ENCODE data around the gene PSTPIP1. TPM values are rescaled to one million over a fixed set of nuclear protein-coding genes. Genes with fewer than 3 reads are reported as not detected.

The PSTPIP1 gene
- total RNA-seq, 2 experiments from 2014 or later: 113 to 121 TPM

DNA sequence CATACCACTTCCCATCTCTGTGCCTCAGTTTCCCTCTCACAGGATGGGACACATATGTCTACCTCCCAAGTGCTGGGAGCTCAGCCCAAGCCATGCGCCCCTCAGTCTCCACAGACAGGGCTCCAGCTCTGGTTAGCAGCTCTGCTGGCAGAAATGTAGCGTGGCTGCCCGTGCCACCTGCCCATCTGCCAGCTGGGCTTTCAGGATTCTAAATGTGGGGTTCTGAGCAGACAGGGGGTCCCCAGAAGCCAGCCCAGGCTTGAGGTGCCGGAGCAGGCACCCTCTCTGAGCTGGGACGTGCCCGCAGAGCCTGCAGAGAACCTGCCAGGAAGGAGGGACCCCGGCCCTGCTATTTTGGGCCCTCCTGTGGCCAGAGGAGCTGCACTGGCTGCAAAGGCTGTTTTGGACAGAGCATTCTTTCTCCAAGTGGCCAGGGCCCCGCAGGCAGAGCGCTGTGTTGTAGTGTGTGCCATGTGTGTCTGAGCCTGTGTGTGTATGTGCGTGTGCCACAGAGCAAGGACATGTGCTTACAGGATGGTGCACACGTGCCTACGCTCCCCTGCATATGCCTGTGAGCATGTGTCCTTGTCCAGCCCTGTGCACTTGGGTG lies 31.7 kb downstream of the PSTPIP1 start:
- intact Hi-C loops (cut with micrococcal nuclease): no loop called here
- H3K36me3 Mint-ChIP-seq (ENCODE audit: low read depth): peaks cover 57% of the 10 kb centered on the region
- H3K4me1 Mint-ChIP-seq (ENCODE audit: low read depth): peaks cover 48% of the 10 kb centered on the region
- DNase-seq (peak; percentile 0), ATAC-seq (no peak)
- CTCF ChIA-PET: interaction anchor here (5.0 to 7.2 kb wide), 3 partner anchors 8 to 53 kb away, joined by 21 to 105 read pairs (median 51); no protein-coding TSS in a partner anchor
- H3K27ac Mint-ChIP-seq: peak overlapping the region; percentile 64
- no peaks in the 10 kb centered on the region for H3K9me3 Mint-ChIP-seq
- H3K4me3 Mint-ChIP-seq: no peak overlapping the region
- POLR2A ChIA-PET: interaction anchor here (1.5 to 1.8 kb wide), 2 partner anchors 13 to 34 kb away, joined by 4 to 6 read pairs; no protein-coding TSS in a partner anchor
- TF ChIP-seq, protein P1, sequence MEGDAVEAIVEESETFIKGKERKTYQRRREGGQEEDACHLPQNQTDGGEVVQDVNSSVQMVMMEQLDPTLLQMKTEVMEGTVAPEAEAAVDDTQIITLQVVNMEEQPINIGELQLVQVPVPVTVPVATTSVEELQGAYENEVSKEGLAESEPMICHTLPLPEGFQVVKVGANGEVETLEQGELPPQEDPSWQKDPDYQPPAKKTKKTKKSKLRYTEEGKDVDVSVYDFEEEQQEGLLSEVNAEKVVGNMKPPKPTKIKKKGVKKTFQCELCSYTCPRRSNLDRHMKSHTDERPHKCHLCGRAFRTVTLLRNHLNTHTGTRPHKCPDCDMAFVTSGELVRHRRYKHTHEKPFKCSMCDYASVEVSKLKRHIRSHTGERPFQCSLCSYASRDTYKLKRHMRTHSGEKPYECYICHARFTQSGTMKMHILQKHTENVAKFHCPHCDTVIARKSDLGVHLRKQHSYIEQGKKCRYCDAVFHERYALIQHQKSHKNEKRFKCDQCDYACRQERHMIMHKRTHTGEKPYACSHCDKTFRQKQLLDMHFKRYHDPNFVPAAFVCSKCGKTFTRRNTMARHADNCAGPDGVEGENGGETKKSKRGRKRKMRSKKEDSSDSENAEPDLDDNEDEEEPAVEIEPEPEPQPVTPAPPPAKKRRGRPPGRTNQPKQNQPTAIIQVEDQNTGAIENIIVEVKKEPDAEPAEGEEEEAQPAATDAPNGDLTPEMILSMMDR (IDR thresholded peaks at IDR 0.05): no peak
- H3K27me3 Mint-ChIP-seq: no peaks in the 10 kb centered on the region

DNA sequence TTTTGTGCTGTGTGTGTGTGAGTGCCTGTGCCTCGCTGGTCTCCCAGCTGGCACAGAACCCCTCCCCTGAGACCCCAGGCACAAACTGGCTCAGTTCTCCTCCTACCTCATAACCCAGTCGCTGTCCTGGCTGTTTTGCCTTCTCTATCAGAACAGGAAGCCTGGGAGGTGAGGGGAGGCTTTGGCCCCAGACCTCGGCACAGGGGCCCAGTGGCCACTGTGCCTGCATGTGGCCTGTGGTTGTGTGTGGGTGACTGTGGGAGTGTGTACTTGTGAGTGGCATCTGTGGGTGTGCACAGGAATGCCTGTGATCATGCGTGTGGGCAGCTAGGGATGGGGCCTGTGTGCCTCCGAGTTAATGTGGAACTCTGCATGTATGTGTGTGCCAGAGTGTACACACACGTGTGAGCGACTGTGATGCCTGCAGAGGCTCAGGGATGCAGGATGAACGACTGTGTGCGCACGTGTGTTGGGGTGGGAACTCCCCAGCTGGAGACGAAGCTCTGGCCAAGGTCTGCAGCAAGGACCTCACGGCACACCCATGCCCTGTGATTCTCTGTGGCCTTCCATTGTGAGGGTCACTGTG lies 32.3 kb downstream of the PSTPIP1 start:
- Mint-ChIP-seq H3K27ac (peak overlapping the region; percentile 64), H3K9me3 (no peaks in the 10 kb centered on the region), H3K36me3 (ENCODE audit: low read depth) (peaks cover 51% of the 10 kb centered on the region), H3K27me3 (no peaks in the 10 kb centered on the region), H3K4me3 (no peak overlapping the region), H3K4me1 (ENCODE audit: low read depth) (peaks cover 42% of the 10 kb centered on the region)
- peak; percentile 0 for DNase-seq
- CTCF ChIA-PET: interaction anchor here (6.2 to 7.2 kb wide), 2 partner anchors 8 to 54 kb away, joined by 51 to 105 read pairs; no protein-coding TSS in a partner anchor
- intact Hi-C loops (cut with micrococcal nuclease): no loop called here
- TF ChIP-seq, protein P1 (IDR thresholded peaks at IDR 0.05): no peak
- no peak for ATAC-seq
- POLR2A ChIA-PET: interaction anchor here (1.5 to 1.8 kb wide), 2 partner anchors 14 to 33 kb away, joined by 4 to 6 read pairs; no protein-coding TSS in a partner anchor

DNA sequence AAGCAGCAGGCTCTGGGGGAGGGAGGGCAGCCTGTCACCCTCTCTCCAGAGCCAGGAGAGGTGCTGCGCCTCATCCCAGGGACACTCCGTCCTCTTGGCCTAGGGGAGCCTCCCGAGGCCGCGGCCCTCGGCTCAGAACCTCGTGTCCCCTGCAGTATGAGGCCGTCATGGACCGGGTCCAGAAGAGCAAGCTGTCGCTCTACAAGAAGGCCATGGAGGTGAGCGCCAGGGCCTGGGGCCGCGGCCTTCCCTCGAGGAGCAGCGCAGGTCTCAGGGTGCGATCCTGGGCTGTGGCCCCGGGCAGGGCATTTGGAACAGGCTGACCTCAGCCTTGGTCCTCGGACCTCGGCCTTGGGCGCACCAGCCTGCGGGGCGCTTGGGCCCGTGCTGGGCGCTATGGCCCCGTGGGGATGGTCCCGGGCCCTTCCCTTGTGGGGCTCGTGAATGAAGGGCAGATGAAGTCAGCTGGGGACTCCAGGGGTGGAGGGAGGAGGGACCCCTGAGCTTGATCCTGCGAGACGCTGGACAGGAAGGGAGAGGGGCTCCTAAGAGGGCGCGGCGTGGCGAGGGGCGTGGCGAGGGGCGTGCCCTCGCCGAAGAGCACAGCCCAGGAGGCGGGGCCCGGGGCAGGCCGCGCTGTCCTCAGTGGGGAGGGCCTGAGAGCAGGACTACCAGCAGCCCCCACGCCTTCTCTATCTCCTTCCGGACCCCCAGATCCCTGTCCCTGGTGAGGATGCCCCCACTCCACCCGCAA lies 32.9 kb downstream of the PSTPIP1 start:
- peaks cover 35% of the 10 kb centered on the region for H3K4me1 Mint-ChIP-seq (ENCODE audit: low read depth)
- CTCF ChIA-PET: interaction anchor here (7.2 kb wide), 1 partner anchor 55 kb away, joined by 105 read pairs; no protein-coding TSS in a partner anchor
- DNase-seq: peak; percentile 1
- H3K27me3 Mint-ChIP-seq: no peaks in the 10 kb centered on the region
- POLR2A ChIA-PET: interaction anchor here (1.8 kb wide), 1 partner anchor 15 kb away, joined by 6 read pairs; no protein-coding TSS in a partner anchor
- no peak overlapping the region for H3K4me3 Mint-ChIP-seq
- no peaks in the 10 kb centered on the region for H3K9me3 Mint-ChIP-seq
- TF ChIP-seq, protein P1 (IDR thresholded peaks at IDR 0.05): no peak
- H3K27ac Mint-ChIP-seq: no peak overlapping the region
- no peak for ATAC-seq
- intact Hi-C loops (cut with micrococcal nuclease): no loop called here
- H3K36me3 Mint-ChIP-seq (ENCODE audit: low read depth): peaks cover 44% of the 10 kb centered on the region

DNA sequence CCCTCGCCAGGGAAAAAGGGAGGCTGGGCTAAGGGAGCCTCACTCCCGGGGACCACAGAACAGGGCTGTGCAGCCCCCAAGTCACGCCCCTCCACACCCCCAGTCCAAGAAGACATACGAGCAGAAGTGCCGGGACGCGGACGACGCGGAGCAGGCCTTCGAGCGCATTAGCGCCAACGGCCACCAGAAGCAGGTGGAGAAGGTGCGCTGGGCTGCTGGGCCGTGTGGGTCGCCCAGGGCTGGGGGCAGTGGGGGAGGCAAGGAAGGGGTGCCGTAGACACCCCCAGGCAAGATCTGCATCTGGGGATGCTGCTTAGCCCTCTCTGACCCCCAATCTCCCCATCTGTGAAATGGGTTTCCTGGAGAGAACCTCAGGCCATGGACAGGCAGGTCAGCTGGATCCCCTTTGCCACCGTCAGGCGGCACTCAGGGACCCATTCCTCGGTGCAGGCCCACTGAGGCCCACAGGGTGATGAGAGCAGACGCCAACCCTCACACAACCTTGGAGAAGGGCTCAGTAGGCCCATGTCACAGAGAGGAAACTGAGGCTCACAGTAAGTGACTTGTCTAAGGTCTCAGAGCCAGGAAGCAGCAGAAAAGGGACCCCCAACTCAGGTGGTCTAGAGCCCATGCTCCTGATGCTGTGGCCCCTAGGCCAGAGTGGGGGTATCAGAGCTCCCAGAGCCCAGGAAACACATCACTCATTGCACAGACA lies 33.7 kb downstream of the PSTPIP1 start:
- Mint-ChIP-seq H3K4me3 (no peak overlapping the region), H3K4me1 (ENCODE audit: low read depth) (peaks cover 28% of the 10 kb centered on the region), H3K36me3 (ENCODE audit: low read depth) (peaks cover 37% of the 10 kb centered on the region), H3K27me3 (no peaks in the 10 kb centered on the region), H3K27ac (peak overlapping the region; percentile 64), H3K9me3 (no peaks in the 10 kb centered on the region)
- peak; percentile 1 for DNase-seq
- POLR2A ChIA-PET: no interaction called here
- TF ChIP-seq, protein P1 (IDR thresholded peaks at IDR 0.05): no peak
- CTCF ChIA-PET: interaction anchor here (5.1 to 7.2 kb wide), 2 partner anchors 55 kb away, joined by 51 to 105 read pairs; no protein-coding TSS in a partner anchor
- no peak for ATAC-seq
- intact Hi-C loops (cut with micrococcal nuclease): no loop called here
